Heart left ventricle (tissue), 16 donors: ENCODE data around the gene MEI1. TPM values are rescaled to one million over a fixed set of nuclear protein-coding genes. Genes with fewer than 3 reads are reported as not detected.

Source experiments
- ATAC-seq, 4 donors: fragments of 200-7000 bp; cut with Tn5 transposase; one replicate each; pipeline ENCODE4 v1.9.1; 2020 to 2022; ENCODE audit warnings: moderate library complexity in 4 of 4, mild to moderate bottlenecking in 3 of 4, moderate number of reproducible peaks in 1 of 4
- DNase-seq, 5 donors: peaks; one replicate each; pipeline ENCODE4 v3.0.0-alpha.2; 2020
- H3K27ac ChIP-seq, 12 donors: fragments of 200-600 bp; sonication (generic) in 4 of 12; one replicate each; pipeline versions ENCODE4 v1.5.0 to v1.8.0; 2016 to 2022; ENCODE audit warnings: mild to moderate bottlenecking in 2 of 12
- H3K27me3 ChIP-seq, 9 donors: fragments of 200-600 bp; sonication (generic) in 2 of 9; one replicate each; pipeline versions ENCODE4 v1.5.1 to v1.8.0; 2016 to 2022; ENCODE audit warnings: mild to moderate bottlenecking in 3 of 9
- H3K36me3 ChIP-seq, 9 donors: fragments of 200-600 bp; sonication (generic) in 2 of 9; one replicate each; pipeline versions ENCODE4 v1.5.0 to v1.8.0; 2018 to 2022; ENCODE audit warnings: mild to moderate bottlenecking in 2 of 9
- H3K4me1 ChIP-seq, 12 donors: fragments of 200-600 bp; sonication (generic) in 4 of 12; one replicate each; pipeline versions ENCODE4 v1.5.0 to v1.8.0; 2016 to 2022; ENCODE audit warnings: mild to moderate bottlenecking in 3 of 12
- H3K4me3 ChIP-seq, 12 donors: fragments of 200-600 bp; sonication (generic) in 4 of 12; one replicate each; pipeline versions ENCODE4 v1.5.0 to v1.8.0; 2017 to 2022; ENCODE audit warnings: mild to moderate bottlenecking in 9 of 12, moderate library complexity in 4 of 12
- H3K9me3 ChIP-seq, 12 donors: fragments of 200-600 bp; sonication (generic) in 4 of 12; one replicate each; pipeline versions ENCODE4 v1.5.0 to v1.8.0; 2016 to 2022; ENCODE audit warnings: mild to moderate bottlenecking in 1 of 12
- POLR2A ChIP-seq, 2 donors: fragments of 450-650 bp; IDR thresholded peaks; one replicate each; pipeline ENCODE4 v1.6.1; 2017; ENCODE audit warnings: antibody characterized with exemption in 2 of 2, mild to moderate bottlenecking in 2 of 2, moderate library complexity in 2 of 2
- WGBS, 4 donors: extraction: QIAGEN DNeasy Blood & Tissue Kit in 2 of 4; methylation state at CpG; one replicate each; pipeline versions ENCODE4 v1.1.5 to v1.1.7; 2013 to 2018; 5-methylcytosine and 5-hydroxymethylcytosine counted together
- intact Hi-C, 10 donors: fragments of 100-400 bp; cut with DNase I; formaldehyde crosslinking; loops; one replicate each; pipeline versions ENCODE4 v1.11.1 to v1.14.2; 2022
- polyA plus RNA-seq, 2 donors: library from polyadenylated mRNA; stranded (reverse); fragments of 200-250 nt; gene quantifications; one replicate each; pipeline ENCODE4 v1.2.3, GENCODE V29; 2013
- total RNA-seq, 9 donors: library from RNA; depleted of rRNA in 2 of 9; stranded (reverse); fragments of >200 nt in 2 of 9; fragmentation: NEBNext Ultra II Directional in 3 of 9; extraction: Animal tissue kit (Norgen Biotek cat#: 25700) in 3 of 9; gene quantifications; one replicate each; pipeline versions ENCODE4 v1.1.0 to v1.2.4, GENCODE V29; 2016 to 2023
- TF ChIP-seq, protein P1 (sequence below), 12 donors: fragments of 200-600 bp; sonication (generic) in 4 of 12; IDR thresholded peaks; one replicate each; pipeline versions ENCODE4 v1.5.0 to v1.8.0; 2018 to 2022; ENCODE audit warnings: antibody characterized with exemption in 12 of 12, mild to moderate bottlenecking in 5 of 12
- donor health status: ischemic (EF 13 %, LVEDD 7.1; RV severe dilation, severe dysfunction).
- donor health status: healthy with polysubstance abuse.
- donor health status: DM: no; HTN: yes; CAD: no.
- donor health status: DM: no; HTN: no; CAD: no.
- donor health status: ischemic (EF 25% LVEDD 6.9; RV normal size, moderate dysfunction).
- donor health status: ischemic (EF 25% LVEDD 5.7; RV mildly dilated, moderate dysfunction).
- donor health status: healthy.
- donor health status: DM: yes; HTN: yes; CAD: no.
- donor health status: ischemic (EF 35%, LVEDD 5.7; RV mildly dilated, moderate dysfunction).
- donor health status: nonischemic (EF 11% LVEDD 7.7; RV severe dilation, severe dysfunction).
- donor health status: DM: yes; HTN: yes; CAD: no.
- donor health status: PGD.
- donor health status: ischemic (EF 29% LVEDD 5.4; RV normal size, mild dysfunction).
- donor health status: nonischemic (EF 23%, LVEDD 6.1; RV moderate dilation, normal function).

MEI1 gene
- total and polyA plus RNA-seq, 11 donors, result 0.23 to 2.3 (median 0.54) TPM; not detected in 4

DNA sequence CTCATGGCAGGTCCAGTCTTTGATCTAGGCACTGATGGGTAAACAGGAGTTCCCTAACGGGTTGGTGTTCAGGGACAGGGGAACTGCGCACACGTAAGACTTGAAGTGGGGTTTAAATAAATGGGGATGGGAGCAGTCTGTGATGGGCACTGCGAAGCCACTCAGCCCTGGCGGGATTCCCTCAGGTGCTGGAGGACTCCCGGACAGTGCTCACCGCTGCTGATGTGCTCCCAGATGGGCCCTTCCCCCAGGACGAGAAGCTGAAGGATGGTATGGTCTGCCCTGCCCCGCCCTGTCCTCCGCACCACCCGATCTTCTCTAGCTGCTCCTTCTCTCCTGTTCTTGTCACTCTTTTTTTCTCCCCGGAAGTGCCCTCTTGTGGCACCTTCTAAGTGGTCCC is 110.7 kb downstream of the MEI1 start:
- Histone ChIP-seq H3K27me3 (no peaks in the 10 kb centered on the region), H3K36me3 (peaks cover 0 to 34% (median 21%) of the 10 kb centered on the region in 9 donors), H3K4me1 (no peaks in the 10 kb centered on the region), H3K4me3 (no peak overlapping the region), H3K9me3 (no peaks in the 10 kb centered on the region), H3K27ac (no peak overlapping the region)
- 93 to 96% (median 95%) methylated on average over 12 of the region's 12 CpGs for WGBS, 4 donors
- no peak for DNase-seq
- TF ChIP-seq POLR2A (IDR thresholded peaks at IDR 0.05), result no peak
- TF ChIP-seq, protein P1, sequence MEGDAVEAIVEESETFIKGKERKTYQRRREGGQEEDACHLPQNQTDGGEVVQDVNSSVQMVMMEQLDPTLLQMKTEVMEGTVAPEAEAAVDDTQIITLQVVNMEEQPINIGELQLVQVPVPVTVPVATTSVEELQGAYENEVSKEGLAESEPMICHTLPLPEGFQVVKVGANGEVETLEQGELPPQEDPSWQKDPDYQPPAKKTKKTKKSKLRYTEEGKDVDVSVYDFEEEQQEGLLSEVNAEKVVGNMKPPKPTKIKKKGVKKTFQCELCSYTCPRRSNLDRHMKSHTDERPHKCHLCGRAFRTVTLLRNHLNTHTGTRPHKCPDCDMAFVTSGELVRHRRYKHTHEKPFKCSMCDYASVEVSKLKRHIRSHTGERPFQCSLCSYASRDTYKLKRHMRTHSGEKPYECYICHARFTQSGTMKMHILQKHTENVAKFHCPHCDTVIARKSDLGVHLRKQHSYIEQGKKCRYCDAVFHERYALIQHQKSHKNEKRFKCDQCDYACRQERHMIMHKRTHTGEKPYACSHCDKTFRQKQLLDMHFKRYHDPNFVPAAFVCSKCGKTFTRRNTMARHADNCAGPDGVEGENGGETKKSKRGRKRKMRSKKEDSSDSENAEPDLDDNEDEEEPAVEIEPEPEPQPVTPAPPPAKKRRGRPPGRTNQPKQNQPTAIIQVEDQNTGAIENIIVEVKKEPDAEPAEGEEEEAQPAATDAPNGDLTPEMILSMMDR (IDR thresholded peaks at IDR 0.05), result no peak
- intact Hi-C loops, result no loop called here
- ATAC-seq, result no peak

- no peak for DNase-seq
- WGBS, 4 donors, result 95 to 98% (median 97%) methylated on average over 16 of the region's 16 CpGs
- H3K27ac ChIP-seq, result no peak overlapping the region
- no peaks in the 10 kb centered on the region for H3K4me1 ChIP-seq
- H3K9me3 ChIP-seq, result no peaks in the 10 kb centered on the region
- no peak overlapping the region for H3K4me3 ChIP-seq
- ATAC-seq, result no peak
- intact Hi-C loops, result no loop called here
- TF ChIP-seq, protein P1 (IDR thresholded peaks at IDR 0.05), result no peak
- no peaks in the 10 kb centered on the region for H3K27me3 ChIP-seq
- peaks cover 0 to 39% (median 27%) of the 10 kb centered on the region in 9 donors for H3K36me3 ChIP-seq
Observed at GRCh38 chr22:41812805-41813545, 113.7 kb downstream of the MEI1 start.

GRCh38 chr22:41813726-41814410 is 114.6 kb downstream of the MEI1 start:
- Histone ChIP-seq H3K27ac (no peak overlapping the region), H3K4me1 (no peaks in the 10 kb centered on the region), H3K27me3 (no peaks in the 10 kb centered on the region), H3K4me3 (no peak overlapping the region), H3K9me3 (no peaks in the 10 kb centered on the region), H3K36me3 (peaks cover 0 to 39% (median 27%) of the 10 kb centered on the region in 9 donors)
- ATAC-seq (no peak), DNase-seq (no peak)
- TF ChIP-seq, protein P1 (IDR thresholded peaks at IDR 0.05), result no peak
- TF ChIP-seq POLR2A (IDR thresholded peaks at IDR 0.05), result no peak
- intact Hi-C loops, result no loop called here
- WGBS, 4 donors, result 94 to 97% (median 96%) methylated on average over 8 to 9 of the region's 9 CpGs

DNA sequence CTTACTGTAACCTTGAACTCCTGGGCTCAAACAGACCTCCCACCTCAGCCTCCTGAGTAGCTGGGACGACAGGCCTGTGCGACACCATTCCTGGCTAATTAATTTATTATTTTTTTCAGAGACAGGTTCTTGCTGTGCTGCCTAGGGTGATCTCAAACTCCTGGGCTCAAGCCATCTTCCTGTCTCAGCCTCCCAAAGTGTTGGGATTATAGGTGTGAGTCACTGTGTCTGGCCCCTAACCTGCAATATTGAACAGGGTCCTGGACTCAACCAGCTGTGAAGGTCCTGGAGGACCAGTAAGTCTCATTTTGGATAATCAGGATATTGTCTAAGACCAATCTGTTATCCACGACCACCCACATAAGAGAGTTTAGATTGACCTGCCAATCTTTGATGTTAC is 116.4 kb downstream of the MEI1 start:
- Histone ChIP-seq H3K27me3 (no peaks in the 10 kb centered on the region), H3K4me1 (no peaks in the 10 kb centered on the region), H3K4me3 (no peak overlapping the region), H3K27ac (no peak overlapping the region), H3K36me3 (peaks cover 0 to 29% (median 23%) of the 10 kb centered on the region in 9 donors), H3K9me3 (no peaks in the 10 kb centered on the region)
- TF ChIP-seq, protein P1 (IDR thresholded peaks at IDR 0.05), result no peak
- TF ChIP-seq POLR2A (IDR thresholded peaks at IDR 0.05), result no peak
- ATAC-seq (no peak), DNase-seq (no peak)
- 87 to 99% (median 95%) methylated on average over 3 of the region's 3 CpGs for WGBS, 4 donors
- intact Hi-C loops, result no loop called here
